ENCODE results near the gene CA4.

CA4 gene

GRCh38 chr17:60151355-60151754, 1.6 kb downstream of the CA4 start:
- Histone ChIP-seq H3K4me2 (no peak overlapping the region), H3K4me1 (ENCODE audit: low read depth, poor library complexity, severe bottlenecking) (no peaks in the 10 kb centered on the region), H3K4me3 (IDR thresholded peaks at IDR 0.05; ENCODE audit: insufficient read depth, low read depth, low read length) (no peak overlapping the region), H4K20me1 (ENCODE audit: insufficient read depth) (no peaks in the 10 kb centered on the region), H3K27me3 (ENCODE audit: insufficient read depth, low read depth) (peaks cover 6% of the 10 kb centered on the region; the same call in 1 of the 2 replicates), H2AFZ (ENCODE audit: low read depth) (no peak overlapping the region), H3K79me2 (ENCODE audit: insufficient read depth, low read depth) (no peaks in the 10 kb centered on the region), H3K9ac (no peak overlapping the region), H3K27ac (no peak overlapping the region), H3K36me3 (ENCODE audit: insufficient read depth) (no peaks in the 10 kb centered on the region)
- no peak for TF ChIP-seq CTCF (conservative IDR thresholded peaks at IDR 0.05; ENCODE audit: low read depth, low read length)

GRCh38 chr17:60153606-60154390, 4.0 kb downstream of the CA4 start:
- no peak for TF ChIP-seq CTCF (conservative IDR thresholded peaks at IDR 0.05; ENCODE audit: low read depth, low read length)
- no peaks in the 10 kb centered on the region for H3K79me2 ChIP-seq (ENCODE audit: insufficient read depth, low read depth)
- H2AFZ ChIP-seq (ENCODE audit: low read depth), result no peak overlapping the region
- H3K27ac ChIP-seq, result no peak overlapping the region
- no peak overlapping the region for H3K4me2 ChIP-seq
- H3K4me1 ChIP-seq (ENCODE audit: low read depth, poor library complexity, severe bottlenecking), result no peaks in the 10 kb centered on the region
- H3K4me3 ChIP-seq (IDR thresholded peaks at IDR 0.05; ENCODE audit: insufficient read depth, low read depth, low read length), result no peak overlapping the region
- H4K20me1 ChIP-seq (ENCODE audit: insufficient read depth), result no peaks in the 10 kb centered on the region
- H3K9ac ChIP-seq, result no peak overlapping the region
- peaks cover 14% of the 10 kb centered on the region; the same call in 1 of the 2 replicates for H3K27me3 ChIP-seq (ENCODE audit: insufficient read depth, low read depth)
- no peaks in the 10 kb centered on the region for H3K36me3 ChIP-seq (ENCODE audit: insufficient read depth)

GRCh38 chr17:60154616-60155426, 5.0 kb downstream of the CA4 start:
- no peaks in the 10 kb centered on the region for H3K4me1 ChIP-seq (ENCODE audit: low read depth, poor library complexity, severe bottlenecking)
- no peak overlapping the region for H3K27ac ChIP-seq
- H3K4me2 ChIP-seq, result no peak overlapping the region
- H4K20me1 ChIP-seq (ENCODE audit: insufficient read depth), result no peaks in the 10 kb centered on the region
- H3K9ac ChIP-seq, result no peak overlapping the region
- peaks cover 18% of the 10 kb centered on the region; the same call in 1 of the 2 replicates for H3K27me3 ChIP-seq (ENCODE audit: insufficient read depth, low read depth)
- H3K4me3 ChIP-seq (IDR thresholded peaks at IDR 0.05; ENCODE audit: insufficient read depth, low read depth, low read length), result no peak overlapping the region
- no peaks in the 10 kb centered on the region for H3K36me3 ChIP-seq (ENCODE audit: insufficient read depth)
- TF ChIP-seq CTCF (conservative IDR thresholded peaks at IDR 0.05; ENCODE audit: low read depth, low read length), result no peak
- H2AFZ ChIP-seq (ENCODE audit: low read depth), result no peak overlapping the region
- no peaks in the 10 kb centered on the region for H3K79me2 ChIP-seq (ENCODE audit: insufficient read depth, low read depth)

- Histone ChIP-seq H2AFZ (ENCODE audit: low read depth) (no peak overlapping the region), H3K79me2 (ENCODE audit: insufficient read depth, low read depth) (no peaks in the 10 kb centered on the region), H3K4me3 (IDR thresholded peaks at IDR 0.05; ENCODE audit: insufficient read depth, low read depth, low read length) (no peak overlapping the region), H3K27me3 (ENCODE audit: insufficient read depth, low read depth) (peaks cover 18% of the 10 kb centered on the region; the same call in 1 of the 2 replicates), H3K4me2 (no peak overlapping the region), H3K4me1 (ENCODE audit: low read depth, poor library complexity, severe bottlenecking) (no peaks in the 10 kb centered on the region), H4K20me1 (ENCODE audit: insufficient read depth) (no peaks in the 10 kb centered on the region), H3K9ac (no peak overlapping the region), H3K27ac (no peak overlapping the region), H3K36me3 (ENCODE audit: insufficient read depth) (no peaks in the 10 kb centered on the region)
- no peak for TF ChIP-seq CTCF (conservative IDR thresholded peaks at IDR 0.05; ENCODE audit: low read depth, low read length)
Observed at GRCh38 chr17:60155427-60155814, 5.6 kb downstream of the CA4 start.

Measured in KMS-11 (cell line).